Renal cortical epithelial cell (primary cell): ENCODE results near the gene TULP4. TPM values are rescaled to one million over a fixed set of nuclear protein-coding genes. Genes with fewer than 3 reads are reported as not detected.
A peak's percentile ranks its signal among the peaks of the same experiment; 100 is the strongest.
"Not testable (repeated sequence)": the region's sequence is repeated elsewhere in the genome, so short reads cannot be mapped to it uniquely, and the experiment has no call there.

Experiments
- DNase-seq: peaks from one replicate; pipeline ENCODE4 v3.0.0-alpha.2; 2011; ENCODE audit warnings: low read depth
- total RNA-seq: library from RNA; depleted of rRNA; stranded (reverse); fragments of >200 nt; gene quantifications from 2 replicates; pipeline ENCODE4 v1.2.3, GENCODE V29; 2014

TULP4 gene
- total RNA-seq, 1 donor from 2014 or later = 141 TPM

DNA sequence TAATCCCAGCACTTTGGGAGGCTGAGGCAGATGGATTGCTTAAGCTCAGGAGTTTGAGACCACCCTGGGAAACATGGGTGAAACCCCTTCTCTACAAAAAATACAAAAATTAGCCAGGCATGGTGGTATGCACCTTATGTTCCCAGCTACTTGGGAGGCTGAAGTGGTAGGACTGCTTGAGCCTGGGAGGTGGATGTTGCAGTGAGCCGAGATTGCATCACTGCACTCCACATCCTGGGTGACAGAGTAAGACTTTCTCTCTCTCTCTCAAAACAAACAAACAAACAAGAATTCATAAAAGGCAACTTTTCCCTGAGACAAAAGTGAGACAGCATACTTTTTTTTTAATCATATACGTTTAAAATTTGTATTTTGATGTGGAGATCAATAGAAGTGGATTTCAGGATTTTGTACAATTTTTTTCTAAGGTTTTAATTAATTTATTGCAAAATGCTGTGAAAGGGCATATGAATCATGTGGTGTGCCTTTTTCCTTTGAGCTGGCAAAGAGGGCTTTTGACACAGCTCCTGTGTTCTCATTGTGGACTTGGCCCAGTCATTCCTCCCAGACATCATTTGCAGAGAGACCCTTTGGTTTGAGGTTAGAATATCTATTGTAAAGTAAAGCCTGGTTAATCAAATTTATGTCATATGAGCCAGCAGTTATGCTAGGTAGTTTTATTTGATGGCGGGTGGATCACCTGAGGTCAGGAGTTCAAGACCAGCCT lies 77.1 kb downstream of the TULP4 start:
- DNase-seq = peak; percentile 25

DNA sequence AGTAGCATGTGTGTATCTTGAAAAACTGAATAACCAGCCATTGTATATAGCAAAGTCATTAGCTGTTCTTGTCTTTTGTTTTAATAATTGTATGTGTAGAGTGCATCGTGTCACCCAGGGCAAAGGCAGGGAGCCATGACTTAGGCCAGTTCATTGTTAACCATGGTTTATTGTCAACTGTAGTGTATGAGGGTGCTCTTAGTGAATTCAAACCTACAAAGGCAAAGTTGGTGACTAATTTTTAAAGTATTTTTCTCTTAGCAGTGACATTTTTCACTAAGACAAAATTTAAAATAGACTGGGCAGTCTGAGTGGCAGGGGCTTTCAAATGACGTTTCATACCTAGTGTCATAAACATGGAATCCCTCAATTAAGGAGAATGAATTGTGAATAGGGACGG lies 79.0 kb downstream of the TULP4 start:
- DNase-seq = peak; percentile 48

- not testable (repeated sequence) for DNase-seq
These were observed 79.7 kb downstream of the TULP4 start for GRCh38 chr6:158391977-158392376.

DNA sequence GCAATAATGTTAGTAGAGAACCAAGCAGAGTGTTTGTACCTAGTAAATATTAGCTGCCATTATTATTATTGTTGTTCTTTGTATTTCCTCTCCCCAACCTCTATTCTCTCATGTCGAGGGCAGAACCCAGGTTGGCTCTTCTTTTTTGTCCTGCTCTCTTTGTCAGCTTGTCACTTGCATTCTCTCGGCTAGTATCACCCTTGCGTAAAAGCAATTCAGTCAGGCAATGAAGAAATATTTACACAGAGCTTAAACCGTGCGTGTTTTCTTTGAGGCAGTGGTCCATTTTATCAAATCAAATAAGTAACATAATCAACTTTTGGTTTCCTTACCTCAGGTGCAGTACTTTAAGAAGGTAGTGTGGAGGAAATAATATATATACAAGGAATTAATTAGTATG lies 83.9 kb downstream of the TULP4 start:
- no peak for DNase-seq

- no peak for DNase-seq
These were observed 85.3 kb downstream of the TULP4 start for GRCh38 chr6:158397578-158397977.

GRCh38 chr6:158398252-158399024 lies 86.2 kb downstream of the TULP4 start:
- DNase-seq = no peak

- DNase-seq = no peak
These were observed 86.9 kb downstream of the TULP4 start for GRCh38 chr6:158399040-158399700.

GRCh38 chr6:158402184-158402583 lies 89.9 kb downstream of the TULP4 start:
- no peak for DNase-seq

- peak; percentile 70 for DNase-seq
These were observed 93.1 kb downstream of the TULP4 start for GRCh38 chr6:158405321-158405831.

GRCh38 chr6:158405933-158406332 lies 93.7 kb downstream of the TULP4 start:
- DNase-seq = no peak

GRCh38 chr6:158406736-158407135 lies 94.5 kb downstream of the TULP4 start:
- no peak for DNase-seq

DNA sequence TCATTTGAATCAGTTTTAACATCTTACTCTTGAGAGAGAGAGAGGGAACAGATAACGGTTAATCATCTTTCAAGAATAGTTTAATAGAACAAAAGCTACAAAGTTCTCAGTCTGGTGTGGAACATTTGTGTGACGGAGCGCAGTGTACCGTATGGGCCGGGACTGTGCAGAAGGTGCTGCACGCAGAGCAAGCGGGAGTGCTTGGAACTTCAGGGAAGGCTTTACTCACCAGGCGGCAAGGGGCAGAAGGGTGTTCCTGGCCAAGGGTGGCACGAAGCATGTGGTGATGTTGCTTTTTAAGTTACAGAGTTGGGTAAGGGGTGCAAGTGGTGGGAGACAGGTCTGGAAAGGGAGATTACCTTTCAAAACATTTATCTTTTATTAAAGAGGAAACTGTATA lies 95.7 kb downstream of the TULP4 start:
- DNase-seq = no peak

DNA sequence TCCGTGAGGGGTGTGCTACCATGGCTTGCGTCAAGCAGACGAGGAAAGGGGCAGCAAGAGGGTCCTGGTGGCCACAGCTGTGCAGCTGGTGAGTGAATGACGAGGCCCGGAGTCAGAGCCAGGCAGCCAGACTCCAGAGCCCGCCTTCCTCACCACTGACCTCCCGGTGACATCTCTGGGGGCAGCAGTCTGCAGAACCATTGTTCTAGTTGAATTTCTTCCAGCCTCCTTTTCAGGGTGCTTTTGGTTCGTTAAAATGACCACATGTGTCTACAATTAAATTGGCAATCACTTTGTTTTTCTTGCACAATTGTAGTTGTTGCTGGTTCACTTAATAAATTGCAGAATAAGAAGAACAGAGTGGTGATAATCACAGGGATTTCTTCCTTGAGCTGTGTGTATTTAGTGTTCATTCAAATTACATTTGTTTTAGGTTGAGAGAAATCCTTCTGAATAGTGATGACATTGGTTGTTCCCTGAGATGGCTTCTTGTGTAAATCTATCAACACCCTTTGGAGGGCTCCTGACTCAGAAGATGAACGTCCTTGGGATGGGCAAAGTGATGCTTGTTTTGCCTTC lies 96.4 kb downstream of the TULP4 start:
- peak; percentile 51 for DNase-seq

- no peak for DNase-seq
These were observed 97.2 kb downstream of the TULP4 start for GRCh38 chr6:158409451-158409850.

DNA sequence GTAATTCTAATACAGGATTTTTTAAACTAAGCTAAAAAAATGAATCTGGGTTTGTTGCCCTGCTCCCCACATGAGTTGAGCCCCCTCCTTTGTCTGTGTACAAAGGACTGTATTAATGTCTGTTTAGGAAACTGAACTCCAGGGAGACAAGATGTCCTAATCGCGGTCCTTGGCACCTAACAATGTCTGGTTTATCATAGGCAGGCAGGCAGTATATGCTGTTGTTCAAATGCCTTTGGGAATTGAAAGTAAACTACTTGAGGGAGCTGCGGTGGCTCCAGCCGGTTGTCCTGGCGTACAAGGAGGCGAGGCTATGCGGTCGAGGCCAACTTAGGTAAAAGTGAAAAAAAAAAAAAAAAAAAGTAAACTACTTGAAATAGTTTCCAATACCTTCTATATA lies 98.5 kb downstream of the TULP4 start:
- DNase-seq = no peak

DNA sequence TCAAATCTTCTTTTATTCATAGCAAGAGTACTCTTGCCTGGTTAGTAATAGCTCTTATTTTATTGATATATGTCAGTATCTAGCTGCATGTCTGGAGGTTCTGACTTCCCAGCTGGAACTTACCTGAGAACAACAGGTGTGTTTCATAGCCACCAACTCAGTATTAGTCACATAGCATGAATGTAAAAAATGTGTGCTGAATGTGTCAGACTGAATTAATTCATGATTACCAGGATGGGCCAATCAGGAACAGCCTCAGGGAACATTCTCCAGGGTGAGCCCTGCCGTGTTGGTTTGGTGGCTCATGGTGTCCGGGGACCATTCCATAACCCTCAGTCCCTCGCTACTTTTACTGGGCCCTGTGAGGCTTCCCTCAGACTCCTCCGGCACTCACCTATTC lies 99.7 kb downstream of the TULP4 start:
- peak; percentile 87 for DNase-seq

DNA sequence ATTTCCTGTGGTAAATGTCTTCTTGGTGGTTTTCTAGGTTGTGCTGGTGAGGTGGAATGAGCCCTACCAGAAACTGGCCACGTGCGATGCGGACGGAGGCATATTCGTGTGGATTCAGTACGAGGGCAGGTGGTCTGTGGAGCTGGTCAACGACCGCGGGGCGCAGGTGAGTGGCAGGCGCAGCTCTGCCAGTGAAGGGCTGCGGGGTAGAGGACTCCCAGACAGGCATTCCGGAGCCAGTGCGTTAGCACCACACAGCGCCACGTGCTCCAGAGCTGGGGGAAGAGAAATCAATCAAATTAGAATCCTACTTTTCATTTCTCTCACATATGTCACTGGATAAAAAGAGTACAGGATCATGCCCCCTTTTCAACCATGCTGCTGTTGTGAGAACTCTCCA lies 100.8 kb downstream of the TULP4 start:
- no peak for DNase-seq

DNA sequence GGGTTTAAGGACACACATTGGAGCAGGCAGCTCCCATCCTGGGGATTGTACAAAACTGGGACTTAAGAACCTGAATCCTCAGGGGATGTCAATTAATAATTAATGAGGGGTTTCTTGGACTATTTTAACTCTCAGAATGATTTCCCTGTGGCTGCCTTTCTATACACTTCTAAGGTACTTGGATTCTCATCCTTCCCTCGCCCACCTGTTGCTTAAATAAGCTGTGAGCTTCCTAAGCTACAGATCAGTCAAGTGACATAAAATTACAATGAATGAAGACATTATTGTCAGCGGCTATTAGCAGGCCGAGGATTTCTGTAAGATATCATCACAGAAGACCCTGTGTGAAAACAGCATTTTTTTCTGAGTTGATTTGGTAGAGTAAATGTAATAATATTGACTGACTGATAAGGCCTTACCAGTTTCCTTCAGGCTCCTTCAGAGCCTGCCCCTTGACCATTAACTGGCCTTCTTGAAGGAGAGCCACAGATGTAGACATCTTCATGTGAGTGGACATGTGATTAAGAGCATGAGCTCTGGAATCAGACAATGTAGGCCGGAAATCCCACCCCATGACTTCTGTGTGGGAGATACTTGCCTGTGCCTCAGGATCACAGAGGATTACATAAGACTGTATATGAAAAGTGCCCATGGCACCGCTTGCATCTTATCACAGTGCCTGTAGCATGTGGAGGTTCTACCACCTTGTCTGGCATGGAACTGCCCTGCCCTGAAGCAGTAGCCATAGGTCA lies 101.7 kb downstream of the TULP4 start:
- no peak for DNase-seq

DNA sequence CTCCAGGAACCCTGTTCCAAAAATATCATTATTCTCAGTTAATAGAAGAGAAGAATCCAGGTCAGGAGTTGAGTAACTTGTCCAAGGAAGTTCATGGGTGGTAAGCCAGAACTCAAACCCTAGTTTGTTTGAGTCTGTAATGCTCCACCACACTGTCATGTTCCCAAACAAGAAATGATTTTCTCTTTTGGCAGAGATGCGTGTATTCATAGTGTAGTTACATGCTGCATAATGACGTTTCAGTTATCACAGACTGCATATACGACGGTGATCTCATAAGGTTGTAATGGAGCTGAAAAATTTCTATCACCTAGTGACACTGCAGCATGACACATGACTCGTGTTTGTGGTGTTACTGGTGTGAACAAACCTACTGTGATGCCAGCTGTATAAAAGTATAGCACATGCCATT lies 102.6 kb downstream of the TULP4 start:
- DNase-seq = peak; percentile 39

DNA sequence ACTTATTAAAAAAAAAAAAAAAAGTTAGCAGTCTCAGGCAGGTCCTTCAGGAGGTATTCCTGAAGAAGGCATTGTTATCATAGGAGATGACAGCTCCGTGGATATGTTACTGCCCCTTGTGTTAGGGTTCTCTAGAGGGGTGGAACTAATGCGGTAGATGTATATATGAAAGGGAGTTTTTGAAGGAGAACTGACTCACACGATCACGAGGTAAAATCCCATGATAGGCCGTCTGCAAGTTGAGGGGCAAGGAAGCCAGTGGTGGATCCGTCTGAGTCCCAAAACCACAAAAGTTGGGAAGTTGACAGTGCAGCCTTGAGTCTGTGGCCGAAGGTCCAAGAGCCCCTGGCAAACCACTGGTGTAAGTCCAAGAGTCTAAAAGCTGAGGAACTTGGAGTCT lies 103.4 kb downstream of the TULP4 start:
- no peak for DNase-seq
